CD4-positive, alpha-beta T cell treated with Interleukin-6 for 4 hours (primary cell): ENCODE data around the gene UBE2QL1.

Experiments used
- DNase-seq: peaks from one replicate; pipeline ENCODE4 v3.0.0-alpha.2; 2020; ENCODE audit warnings: mixed read lengths

The UBE2QL1 gene, protein sequence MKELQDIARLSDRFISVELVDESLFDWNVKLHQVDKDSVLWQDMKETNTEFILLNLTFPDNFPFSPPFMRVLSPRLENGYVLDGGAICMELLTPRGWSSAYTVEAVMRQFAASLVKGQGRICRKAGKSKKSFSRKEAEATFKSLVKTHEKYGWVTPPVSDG

GRCh38 chr5:6448622-6449464, at the start of gene UBE2QL1:
UBE2QL1 (plus strand) TSS chr5:6448859; CDS start chr5:6448894, 35 bp downstream.
- no peak for DNase-seq

DNA sequence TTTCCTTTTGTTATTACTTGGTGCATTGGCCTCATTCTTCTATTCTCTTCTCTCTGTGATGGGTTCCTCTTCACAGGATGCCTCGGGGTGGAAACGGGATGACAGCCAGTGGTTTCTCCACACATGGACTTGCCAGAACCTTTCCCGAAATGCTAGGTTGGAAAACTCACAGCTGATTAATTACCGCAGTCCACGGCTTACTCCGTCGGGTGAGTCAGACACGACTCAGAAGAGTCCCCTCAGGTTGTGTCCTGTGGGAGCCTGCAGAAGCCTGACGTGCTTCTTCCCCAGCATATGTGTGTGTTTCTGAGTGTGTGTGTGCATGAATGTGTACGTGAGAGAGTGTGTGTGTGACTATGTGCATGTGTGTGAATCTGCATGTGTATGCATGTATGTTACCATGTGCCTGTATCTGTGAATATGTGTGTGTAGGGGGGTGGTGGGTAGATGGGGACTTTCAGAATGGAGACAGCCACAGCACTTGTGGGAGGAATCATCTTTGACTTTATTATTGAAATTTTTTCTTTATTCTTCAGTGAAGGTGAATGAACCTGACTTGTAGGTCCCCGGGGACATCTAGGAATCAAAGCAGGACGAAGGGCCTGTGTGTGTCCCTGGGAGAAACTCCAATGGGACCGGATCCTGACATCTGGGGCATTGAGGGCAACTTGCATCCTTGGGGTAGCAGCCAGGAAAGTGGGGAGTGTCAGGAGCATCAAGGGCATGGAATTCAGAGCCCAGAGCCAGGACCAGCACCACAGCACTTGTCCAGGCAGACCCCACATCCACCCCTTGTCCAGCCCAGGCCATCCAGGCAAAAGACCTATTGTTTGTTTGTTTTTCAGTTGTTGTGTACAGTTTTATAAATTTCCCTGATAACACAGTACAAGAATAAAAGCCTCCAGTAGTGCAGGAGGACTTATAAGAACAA, 48.4 kb upstream of the UBE2QL1 start:
- DNase-seq, result no peak

DNA sequence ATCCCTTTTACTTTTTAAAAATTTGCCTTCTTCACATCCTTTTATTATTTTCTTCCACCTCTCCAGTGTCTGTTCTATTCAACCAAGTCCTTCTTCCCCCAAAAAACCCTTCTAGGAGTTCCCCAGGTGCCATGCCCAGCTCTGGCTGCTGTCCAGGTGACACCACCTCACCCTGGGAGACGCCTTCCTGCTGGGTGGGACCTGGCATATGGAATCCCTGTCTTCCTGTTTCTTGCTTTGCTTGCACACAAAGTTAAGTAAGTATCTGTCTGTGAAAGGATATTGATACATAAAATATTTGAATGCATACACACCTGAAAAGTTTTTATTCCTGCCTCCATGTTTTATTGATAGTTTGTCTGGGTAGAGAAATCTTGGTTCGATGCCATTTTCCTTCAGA, 47.2 kb upstream of the UBE2QL1 start:
- DNase-seq, result no peak

GRCh38 chr5:6402939-6403338, 45.7 kb upstream of the UBE2QL1 start:
- DNase-seq, result no peak

- no peak for DNase-seq
Observed at GRCh38 chr5:6403416-6403815, 45.2 kb upstream of the UBE2QL1 start.

DNA sequence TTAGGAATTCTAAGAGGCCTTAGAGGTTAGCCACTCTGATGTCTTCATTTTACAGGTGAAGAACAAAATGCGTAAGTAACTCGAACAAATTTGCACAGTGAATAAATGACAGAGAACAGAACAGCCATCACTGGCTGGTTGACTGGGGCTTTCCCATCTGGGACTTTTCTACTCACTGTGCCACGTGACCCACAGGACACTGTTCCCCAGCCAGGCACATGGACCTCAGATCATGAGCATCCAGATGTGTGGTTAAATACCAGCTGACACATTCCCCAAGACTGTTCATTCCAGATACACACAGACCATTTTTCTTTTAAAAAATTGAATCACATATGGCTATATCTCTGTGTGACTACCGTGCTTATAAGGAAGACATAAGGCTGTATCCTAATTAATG, 44.5 kb upstream of the UBE2QL1 start:
- no peak for DNase-seq

DNA sequence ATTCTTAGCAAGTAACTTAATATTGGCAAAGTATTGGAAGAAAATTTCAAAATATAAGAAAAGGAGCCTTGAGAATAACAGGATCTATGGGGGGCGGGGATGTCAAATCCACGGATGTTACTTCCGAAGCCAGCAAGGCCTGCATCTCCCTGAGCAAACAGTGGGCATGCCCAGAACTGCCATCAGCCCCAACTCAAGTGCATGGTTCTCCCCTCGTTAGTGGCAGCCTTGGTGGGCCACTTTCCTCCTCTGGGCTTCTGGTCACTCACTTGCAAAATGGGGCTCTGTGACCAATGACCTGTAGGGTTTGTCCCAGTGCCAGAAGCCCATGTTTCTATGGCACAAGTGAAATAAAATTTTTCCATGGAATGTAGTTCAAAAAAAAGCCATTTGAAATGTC, 43.1 kb upstream of the UBE2QL1 start:
- no peak for DNase-seq

DNA sequence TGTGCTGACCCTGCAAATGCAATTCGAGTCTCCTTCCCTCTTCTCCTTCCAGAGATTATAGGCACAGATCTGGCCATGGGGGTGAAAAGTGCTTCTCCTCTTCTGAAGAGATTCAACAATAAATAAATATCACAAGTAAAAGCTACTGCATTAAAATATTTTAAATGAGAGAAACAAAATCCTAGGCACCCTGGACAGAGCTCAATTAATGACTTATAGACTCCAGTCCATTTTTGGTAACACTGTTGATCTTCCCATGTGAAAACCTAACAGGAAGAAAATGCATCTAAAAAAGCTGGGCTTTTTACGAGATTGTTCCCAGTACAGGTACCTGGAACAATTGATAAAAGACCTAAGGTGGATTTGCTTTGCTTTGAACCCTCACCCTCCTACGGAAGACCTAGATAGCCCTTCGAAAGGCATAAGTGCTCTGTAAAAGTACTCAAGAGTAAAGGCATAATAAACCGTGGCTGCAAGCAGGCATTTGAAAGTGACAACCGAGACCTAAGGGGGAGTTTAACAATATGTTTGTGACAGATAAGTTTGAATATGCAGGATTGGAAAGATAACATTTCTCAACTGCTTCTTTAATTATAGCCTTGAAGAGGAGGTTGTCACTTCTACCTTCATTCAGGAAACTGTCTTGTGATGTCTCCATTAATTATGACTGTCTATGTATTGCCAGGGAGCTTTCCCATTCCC, 41.0 kb upstream of the UBE2QL1 start:
- no peak for DNase-seq

DNA sequence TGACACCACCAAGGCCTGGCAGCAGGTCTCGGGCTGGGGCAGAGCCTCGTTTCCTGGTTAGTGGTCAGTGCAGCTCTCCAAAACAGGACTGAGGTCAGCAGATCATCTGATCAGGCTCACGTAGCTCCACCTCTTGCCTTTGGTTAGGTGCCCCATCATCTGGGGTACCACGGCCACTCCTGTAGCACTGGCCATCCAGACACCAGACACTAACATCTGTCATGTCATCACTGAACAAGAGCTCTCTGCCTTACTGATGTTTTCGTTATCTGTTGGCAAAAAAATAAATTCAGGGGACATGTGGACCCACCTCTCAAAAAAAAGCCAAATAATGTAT, 40.4 kb upstream of the UBE2QL1 start:
- DNase-seq, result no peak

DNA sequence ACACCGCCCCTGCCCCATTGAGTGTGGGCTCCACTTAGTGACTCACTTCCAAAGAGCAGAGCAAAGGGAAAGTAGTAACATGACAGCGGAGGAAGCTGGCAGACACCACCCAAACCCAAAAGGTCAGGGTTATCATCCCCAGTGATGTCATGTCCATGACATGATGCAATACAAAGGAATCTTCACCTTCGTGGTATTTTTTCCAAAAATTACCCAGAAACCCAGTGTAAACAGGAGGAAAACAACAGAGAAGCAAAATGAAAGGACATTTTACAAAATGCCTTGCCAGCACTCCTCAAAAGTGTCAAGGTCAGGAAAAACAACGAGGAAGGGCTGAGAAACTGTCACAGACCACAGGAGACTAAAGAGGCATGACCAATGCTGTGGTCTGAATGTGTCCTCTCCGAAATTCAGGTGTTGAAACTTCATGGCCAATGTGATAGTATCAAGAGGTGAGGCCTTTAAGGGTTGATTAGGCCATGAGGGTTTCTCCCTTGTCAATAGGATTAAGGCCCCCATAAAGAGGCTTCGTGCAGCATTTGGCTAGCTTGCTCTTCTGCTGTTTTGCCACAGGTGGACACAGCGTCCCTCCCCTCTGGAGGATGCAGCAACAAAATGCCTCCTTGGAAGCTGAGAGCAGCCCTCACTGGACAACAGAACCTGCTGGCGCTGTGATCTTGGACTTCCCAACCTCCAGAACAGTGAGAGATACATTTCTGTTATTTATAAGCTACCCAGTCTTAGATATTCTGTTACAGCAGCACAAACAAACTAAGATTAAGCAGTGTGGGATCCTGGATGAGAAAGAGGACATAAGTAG, 39.8 kb upstream of the UBE2QL1 start:
- no peak for DNase-seq

DNA sequence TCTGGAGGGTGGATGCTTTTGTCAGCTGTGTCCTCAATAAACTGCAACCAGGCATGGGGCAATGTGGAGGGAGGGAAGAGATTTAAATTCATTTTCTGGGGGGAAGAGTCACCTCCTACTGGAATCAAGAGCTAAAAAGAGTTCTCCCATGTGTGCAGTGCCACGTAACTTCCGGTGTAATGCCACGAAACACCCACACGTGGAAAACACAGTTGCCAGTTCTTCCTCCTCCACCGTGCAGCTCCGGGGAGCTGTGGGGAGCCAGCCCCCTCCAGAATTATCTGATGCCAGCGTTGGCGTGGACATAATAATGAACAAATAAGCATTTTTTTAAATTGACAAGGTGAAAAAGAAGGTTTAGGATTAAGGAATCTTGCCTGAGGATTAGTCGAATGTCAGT, 38.2 kb upstream of the UBE2QL1 start:
- no peak for DNase-seq

DNA sequence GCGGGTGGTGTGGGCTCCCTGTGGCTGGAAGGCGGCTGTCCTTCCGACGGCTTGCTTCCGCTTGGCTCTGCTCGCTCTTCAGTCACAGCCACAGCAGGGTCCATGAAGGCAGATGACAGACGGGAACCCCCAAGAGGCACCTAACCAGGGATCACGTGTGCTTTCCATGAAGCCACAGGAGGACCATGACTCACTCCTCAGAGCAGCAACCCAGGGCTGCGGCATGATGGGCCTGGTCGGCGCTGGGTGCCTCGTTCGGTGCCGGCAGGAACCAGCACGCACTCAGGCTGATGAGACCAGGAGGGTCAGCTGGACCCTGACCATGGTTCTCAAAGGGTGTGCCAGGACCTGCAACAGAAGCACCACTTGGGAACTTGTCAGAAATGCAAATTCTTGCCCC, 37.5 kb upstream of the UBE2QL1 start:
- DNase-seq, result no peak

DNA sequence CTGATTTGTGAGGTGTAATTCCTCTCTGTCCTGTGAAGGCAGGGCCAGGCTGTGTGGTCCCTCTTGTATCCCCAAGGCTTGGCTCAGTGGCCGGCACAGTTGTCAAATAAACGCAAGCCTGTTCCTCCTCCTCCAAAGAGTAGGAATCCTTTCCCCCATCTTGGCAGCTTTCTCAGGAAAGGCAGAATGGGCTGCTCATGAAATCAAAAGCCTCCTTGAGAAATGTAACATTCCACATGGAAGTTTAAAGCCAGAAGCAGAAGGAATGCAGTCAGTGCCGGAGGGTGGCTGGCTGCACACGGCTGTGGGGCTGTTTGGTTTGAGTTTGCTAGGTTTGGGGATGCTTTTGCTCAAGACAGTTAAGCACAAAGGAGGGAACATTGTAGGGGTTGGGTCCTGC, 35.8 kb upstream of the UBE2QL1 start:
- no peak for DNase-seq

GRCh38 chr5:6417657-6418056, 31.0 kb upstream of the UBE2QL1 start:
- DNase-seq, result no peak

GRCh38 chr5:6418679-6419276, 29.9 kb upstream of the UBE2QL1 start:
- DNase-seq, result no peak

DNA sequence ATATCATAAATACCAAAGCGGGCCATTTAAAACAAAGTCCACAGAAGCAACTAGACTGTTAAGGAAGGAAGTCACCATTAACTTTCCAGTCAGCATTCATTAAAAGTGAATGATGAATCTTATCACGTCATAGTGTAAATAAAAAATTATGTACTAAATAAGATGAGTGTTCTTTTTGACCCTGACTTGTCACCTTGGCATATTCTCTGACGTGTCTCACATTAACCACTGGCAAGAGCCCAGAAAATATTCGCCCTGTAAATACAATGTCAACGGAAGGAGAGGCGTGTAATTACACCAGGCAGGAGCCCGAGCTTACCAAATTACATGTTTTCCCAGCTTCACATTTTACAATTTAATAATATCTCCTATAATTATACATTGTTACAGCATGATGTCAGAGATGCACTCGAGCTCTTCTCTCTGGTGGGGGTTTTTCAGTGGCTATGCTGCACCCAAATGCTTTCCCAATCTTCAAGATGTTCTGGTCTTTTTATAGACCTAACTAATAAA, 29.3 kb upstream of the UBE2QL1 start:
- no peak for DNase-seq

DNA sequence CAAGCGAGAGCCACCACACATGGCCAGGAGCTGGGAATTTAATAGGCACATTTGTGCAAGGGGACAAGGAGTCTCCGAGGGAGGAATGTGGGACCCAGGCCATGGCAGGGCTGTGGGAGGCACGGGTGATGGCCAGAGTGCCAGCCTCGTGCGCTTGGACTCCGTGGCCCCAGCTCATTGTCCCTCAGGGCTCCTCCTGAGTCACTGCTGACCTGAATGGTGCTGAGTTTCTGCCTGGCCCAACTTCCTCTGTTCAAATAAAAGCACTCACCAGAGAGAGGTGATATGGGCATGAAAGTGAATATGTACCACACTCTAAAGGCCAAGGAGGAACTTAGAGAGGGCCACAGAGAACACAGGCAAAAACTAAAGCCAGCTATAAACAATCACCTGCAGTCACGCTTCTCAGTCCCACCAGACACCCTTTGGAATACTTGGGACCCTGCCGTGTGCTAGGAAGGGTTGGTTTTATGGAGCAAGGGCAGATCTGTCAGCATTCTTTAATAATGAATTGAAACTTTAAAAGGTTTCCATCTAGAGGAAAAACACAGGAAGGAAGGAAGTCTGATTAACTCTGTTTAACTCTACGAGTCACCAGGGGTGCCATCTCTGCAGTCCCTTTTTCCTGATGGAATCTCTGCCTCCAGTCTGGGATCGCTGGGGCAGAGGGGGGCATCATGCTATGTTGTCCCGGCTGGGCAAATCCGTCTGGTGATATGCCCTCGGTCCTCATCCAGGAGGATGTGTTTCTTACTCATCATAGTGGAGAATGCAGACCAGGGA, 25.1 kb upstream of the UBE2QL1 start:
- DNase-seq, result no peak

- no peak for DNase-seq
Observed at GRCh38 chr5:6424110-6424659, 24.5 kb upstream of the UBE2QL1 start.

DNA sequence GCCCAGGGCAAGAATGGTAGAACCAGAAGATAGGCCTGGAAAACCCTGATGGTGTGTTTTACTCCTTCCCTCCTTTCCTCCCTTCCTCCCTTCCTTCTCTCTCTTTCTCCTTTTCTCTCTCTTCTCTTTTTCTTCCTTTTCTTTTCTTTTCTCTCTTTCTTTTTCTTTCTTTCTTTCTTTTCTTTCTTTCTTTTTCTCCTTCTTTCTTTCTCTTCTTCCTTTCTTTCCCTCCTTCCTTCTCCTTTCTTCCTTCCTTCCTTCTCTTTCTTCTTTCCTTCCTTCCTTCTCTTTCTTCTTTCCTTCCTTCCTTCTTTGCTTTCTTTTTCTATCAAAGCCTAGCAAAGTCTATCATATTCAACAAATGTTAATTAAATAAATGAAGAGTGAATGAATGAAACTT, 24.0 kb upstream of the UBE2QL1 start:
- DNase-seq, result no peak

DNA sequence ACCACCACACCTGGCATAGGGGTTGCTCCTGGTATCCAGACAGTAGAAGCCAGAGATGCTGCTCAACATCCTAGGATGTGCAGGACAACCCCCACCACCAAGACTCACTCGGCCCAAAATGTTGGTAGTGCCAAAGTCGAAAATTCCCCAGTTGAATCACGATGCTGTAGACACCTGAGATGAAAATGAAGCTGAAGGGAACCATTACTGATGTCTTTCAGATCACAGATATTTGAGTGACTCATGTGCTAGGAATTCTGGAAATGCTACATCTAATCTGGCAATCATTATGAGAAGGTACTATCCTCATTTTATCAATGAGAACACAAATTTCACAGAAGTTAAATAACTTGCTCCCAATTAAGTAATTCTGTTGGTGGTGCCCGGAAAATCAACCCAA, 21.0 kb upstream of the UBE2QL1 start:
- no peak for DNase-seq
